HepG2 (cell line): Measurements from ENCODE around the gene CXADR. TPM values are rescaled to one million over a fixed set of nuclear protein-coding genes. Genes with fewer than 3 reads are reported as not detected.

Experiments
- ARNT ChIP-seq: fragments of 450-650 bp; IDR thresholded peaks from 2 replicates; pipeline ENCODE4 v1.6.1; 2017
- CBX1 ChIP-seq: IDR thresholded peaks from one replicate; pipeline ENCODE4 v1.6.1; 2016; ENCODE audit warnings: antibody characterized with exemption, low read depth
- CHD2 ChIP-seq: IDR thresholded peaks from 2 replicates; pipeline ENCODE4 v1.6.1; 2011; ENCODE audit warnings: low read depth, low read length, improper control_type of control experiment
- FOSL2 ChIP-seq: sonication (generic); formaldehyde crosslinking; IDR thresholded peaks from 2 replicates; pipeline ENCODE4 v1.4.0; 2020; ENCODE audit warnings: missing genetic modification reagents
- FOXA1 ChIP-seq, 2 experiments: fragments of 450-650 bp in 1 of 2; sonication (generic) in 1 of 2; formaldehyde crosslinking in 1 of 2; IDR thresholded peaks; 2 replicates each; pipeline versions ENCODE4 v1.4.0 to v1.6.1; 2016 to 2020; ENCODE audit warnings: missing genetic modification reagents in 1 of 2
- GLI4 ChIP-seq: sonication (generic); formaldehyde crosslinking; IDR thresholded peaks from 2 replicates; pipeline ENCODE4 v1.5.1; 2020; ENCODE audit warnings: missing genetic modification reagents, mild to moderate bottlenecking, moderate library complexity, borderline replicate concordance
- HNRNPLL ChIP-seq: fragments of 200-400 bp; formaldehyde crosslinking; IDR thresholded peaks from 2 replicates; pipeline ENCODE4 v1.6.1; 2017; ENCODE audit warnings: mild to moderate bottlenecking, low read depth, low read length; ENCODE audit not compliant: poor library complexity, severe bottlenecking
- IRF2 ChIP-seq: IDR thresholded peaks from 2 replicates; pipeline ENCODE4 v1.6.1; 2018; ENCODE audit warnings: missing genetic modification reagents, missing compliant biosample characterization
- KLF6 ChIP-seq: IDR thresholded peaks from 2 replicates; pipeline ENCODE4 v1.8.0; 2016; ENCODE audit warnings: missing biosample characterization, missing genetic modification reagents
- MIER3 ChIP-seq: IDR thresholded peaks from 2 replicates; pipeline ENCODE4 v1.6.1; 2016; ENCODE audit warnings: missing compliant biosample characterization, borderline replicate concordance
- NR1H2 ChIP-seq: sonication (generic); formaldehyde crosslinking; IDR thresholded peaks from 2 replicates; pipeline ENCODE4 v1.8.1; 2022; ENCODE audit warnings: low read depth, missing genetic modification reagents, borderline replicate concordance
- SOX6 ChIP-seq, 2 experiments: fragments of 450-650 bp in 1 of 2; sonication (generic) in 1 of 2; formaldehyde crosslinking in 1 of 2; IDR thresholded peaks; 2 replicates each; pipeline versions ENCODE4 v1.4.0 to v1.6.1; 2017 to 2020; ENCODE audit warnings: antibody characterized with exemption in 1 of 2, mild to moderate bottlenecking in 1 of 2, missing genetic modification reagents in 1 of 2
- TEAD2 ChIP-seq: sonication (generic); formaldehyde crosslinking; IDR thresholded peaks from 2 replicates; pipeline ENCODE4 v1.9.0; 2021; ENCODE audit warnings: missing genetic modification reagents
- TRIM24 ChIP-seq: sonication (generic); formaldehyde crosslinking; IDR thresholded peaks from 2 replicates; pipeline ENCODE4 v1.8.0; 2022; ENCODE audit warnings: mild to moderate bottlenecking, missing genetic modification reagents
- XRCC5 ChIP-seq: fragments of 200-400 bp; formaldehyde crosslinking; optimal IDR thresholded peaks from 2 replicates; pipeline ENCODE3; 2017; ENCODE audit warnings: mild to moderate bottlenecking, low read length
- YEATS2 ChIP-seq: sonication (generic); formaldehyde crosslinking; IDR thresholded peaks from 2 replicates; pipeline ENCODE4 v1.4.0; 2020; ENCODE audit warnings: missing genetic modification reagents, borderline replicate concordance
- ZC3H4 ChIP-seq: sonication (generic); formaldehyde crosslinking; IDR thresholded peaks from 2 replicates; pipeline ENCODE4 v1.4.0; 2020; ENCODE audit warnings: missing genetic modification reagents, borderline replicate concordance
- ZFP82 ChIP-seq: sonication (generic); formaldehyde crosslinking; IDR thresholded peaks from 2 replicates; pipeline ENCODE4 v1.5.1; 2020; ENCODE audit warnings: mild to moderate bottlenecking, missing genetic modification reagents, borderline replicate concordance
- ZNF121 ChIP-seq: sonication (generic); formaldehyde crosslinking; IDR thresholded peaks from 2 replicates; pipeline ENCODE4 v1.5.0; 2020; ENCODE audit warnings: mild to moderate bottlenecking, missing genetic modification reagents
- ZNF224 ChIP-seq: sonication (generic); formaldehyde crosslinking; IDR thresholded peaks from 2 replicates; pipeline ENCODE4 v1.5.0; 2020; ENCODE audit warnings: mild to moderate bottlenecking, missing genetic modification reagents
- ZNF574 ChIP-seq: sonication (generic); formaldehyde crosslinking; IDR thresholded peaks from 2 replicates; pipeline ENCODE4 v1.4.0; 2020; ENCODE audit warnings: missing genetic modification reagents
- ZNF670 ChIP-seq: sonication (generic); formaldehyde crosslinking; IDR thresholded peaks from 2 replicates; pipeline ENCODE4 v1.8.0; 2022; ENCODE audit warnings: mild to moderate bottlenecking, missing genetic modification reagents, borderline replicate concordance
- ZNF747 ChIP-seq: sonication (generic); formaldehyde crosslinking; IDR thresholded peaks from 2 replicates; pipeline ENCODE4 v1.8.1; 2023; ENCODE audit warnings: missing genetic modification reagents, mild to moderate bottlenecking, borderline replicate concordance
- ZNF879 ChIP-seq: sonication (generic); formaldehyde crosslinking; IDR thresholded peaks from 2 replicates; pipeline ENCODE4 v1.8.1; 2023; ENCODE audit warnings: missing genetic modification reagents
- polyA plus RNA-seq, 8 experiments: library from polyadenylated mRNA; depleted of rRNA in 3 of 8; stranded (reverse) in 7 of 8; unstranded in 1 of 8; fragments of >200 nt; fragmentation: Illumina TruSeq in 4 of 8; extraction: Trizol in 4 of 8; gene quantifications; 2 replicates each; pipeline versions ENCODE4 v1.2.1 to v1.2.3, GENCODE V29; 2011 to 2016; ENCODE audit warnings: low read depth in 4 of 8, missing spikeins in 1 of 8, mixed read lengths in 1 of 8; ENCODE audit not compliant: insufficient read depth in 1 of 8
- total RNA-seq, 5 experiments: library from RNA; depleted of rRNA; stranded (reverse); fragments of >200 nt; fragmentation: Illumina TruSeq; extraction: Trizol; gene quantifications; 2 replicates each; pipeline ENCODE4 v1.2.3, GENCODE V29; 2016; ENCODE audit warnings: low read depth in 1 of 5
- TF ChIP-seq, protein P1 (sequence below): IDR thresholded peaks from 2 replicates; pipeline ENCODE4 v1.6.1; 2012; ENCODE audit warnings: inconsistent platforms

Gene CXADR
- total and polyA plus RNA-seq, 2 of the 13 experiments (the other 11 are each of a cell fraction or from before 2014, with no cell fraction given): 86.8 to 110 TPM

- TF ChIP-seq ZFP82 (CRISPR knock-in tag) (no peak), CBX1 (no peak), ZNF224 (CRISPR knock-in tag) (no peak), ARNT (no peak), NR1H2 (CRISPR knock-in tag) (no peak), ZNF574 (CRISPR knock-in tag) (peak; percentile 52; the same call in 1 of the 2 replicates), CHD2 (no peak), SOX6 (IDR thresholded peaks at IDR 0.05) (no peak), SOX6 (CRISPR knock-in tag; IDR thresholded peaks at IDR 0.05) (no peak), HNRNPLL (peak; percentile 59), KLF6 (0 out of 2 replicates have a peak, but pooled peaks have one; percentile 31), ZC3H4 (CRISPR knock-in tag) (no peak), FOSL2 (no peak), FOXA1 (IDR thresholded peaks at IDR 0.05) (no peak), FOXA1 (CRISPR knock-in tag; IDR thresholded peaks at IDR 0.05) (no peak), ZNF879 (peak; percentile 94), ZNF747 (CRISPR knock-in tag) (no peak), GLI4 (CRISPR knock-in tag) (no peak; the same call in 1 of the 2 replicates), ZNF670 (CRISPR knock-in tag) (no peak), MIER3 (CRISPR knock-in tag) (0 out of 2 replicates have a peak, but pooled peaks have one; percentile 16), IRF2 (CRISPR knock-in tag) (no peak; the same call in 1 of the 2 replicates), TRIM24 (CRISPR knock-in tag) (no peak), YEATS2 (CRISPR knock-in tag) (no peak; the same call in 1 of the 2 replicates), ZNF121 (no peak), XRCC5 (no peak), TEAD2 (no peak)
- TF ChIP-seq, protein P1, sequence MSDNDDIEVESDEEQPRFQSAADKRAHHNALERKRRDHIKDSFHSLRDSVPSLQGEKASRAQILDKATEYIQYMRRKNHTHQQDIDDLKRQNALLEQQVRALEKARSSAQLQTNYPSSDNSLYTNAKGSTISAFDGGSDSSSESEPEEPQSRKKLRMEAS: peak; percentile 85
These were observed 99.9 kb downstream of the CXADR start, which contains the start of gene BTG3 (continued) for GRCh38 chr21:17612565-17613241.
